ENCODE measurements around the gene LGALS9. TPM values are rescaled to one million over a fixed set of nuclear protein-coding genes. Genes with fewer than 3 reads are reported as not detected.
A peak's percentile ranks its signal among the peaks of the same experiment; 100 is the strongest.

The LGALS9 gene
- total and polyA plus RNA-seq, 9 of the 15 experiments (the other 6 are each of a cell fraction or from before 2014, with no cell fraction given), result 0.45 to 6.9 (median 2.8) TPM

GRCh38 chr17:27647765-27648164, 16.8 kb downstream of the LGALS9 start (continued):
- peak; percentile 75 for TF ChIP-seq ZNF592 (IDR thresholded peaks at IDR 0.05)
- peak; percentile 71 for TF ChIP-seq BHLHE40 (IDR thresholded peaks at IDR 0.05; ENCODE audit: low read length)
- TF ChIP-seq NFE2L1 (tag; IDR thresholded peaks at IDR 0.05; ENCODE audit: borderline replicate concordance, low read depth), result no peak
- no peak for TF ChIP-seq TSC22D4 (tag; IDR thresholded peaks at IDR 0.05)
- TF ChIP-seq HDAC1 (IDR thresholded peaks at IDR 0.05), result peak in 1 of 2 experiments; percentile 45; a peak in 2 of 4 replicates
- peak; percentile 42; the same call in 1 of the 2 replicates for TF ChIP-seq DPF2 (IDR thresholded peaks at IDR 0.05)
- 0 out of 2 replicates have a peak, but pooled peaks have one; percentile 15 for TF ChIP-seq CTBP1 (IDR thresholded peaks at IDR 0.05; ENCODE audit: borderline replicate concordance)
- no peak for TF ChIP-seq RBM34 (IDR thresholded peaks at IDR 0.05; ENCODE audit: borderline replicate concordance, insufficient read depth, low read length)
- no peak for TF ChIP-seq ZBED1 (IDR thresholded peaks at IDR 0.05)
- peak; percentile 23; the same call in 1 of the 2 replicates for TF ChIP-seq ZBTB2 (IDR thresholded peaks at IDR 0.05)
- TF ChIP-seq MAFK (IDR thresholded peaks at IDR 0.05; ENCODE audit: low read length), result no peak
- TF ChIP-seq MCM2 (IDR thresholded peaks at IDR 0.05; ENCODE audit: low read depth), result no peak
- TF ChIP-seq CBX5 (IDR thresholded peaks at IDR 0.05; ENCODE audit: borderline replicate concordance, low read depth), result no peak
